ENCODE results near the gene RPL9. TPM values are rescaled to one million over a fixed set of nuclear protein-coding genes. Genes with fewer than 3 reads are reported as not detected.

RPL9 gene
- total RNA-seq, 1 experiment from 2014 or later = 1,657 TPM

GRCh38 chr4:39490322-39490721, 31.6 kb upstream of the RPL9 start (continued):
- TF ChIP-seq CTCF (IDR thresholded peaks at IDR 0.05 in 2 of 3, conservative IDR thresholded peaks at IDR 0.05 in 1 of 3; ENCODE audit: borderline replicate concordance in 1 of 3, insufficient read depth in 1 of 3, low read depth in 2 of 3, low read length in 2 of 3) = no peak
- TF ChIP-seq ZBTB33 (IDR thresholded peaks at IDR 0.05; ENCODE audit: extremely low read depth, insufficient replicate concordance, low read length) = no peak
- no peak for TF ChIP-seq EZH2 (IDR thresholded peaks at IDR 0.05)

GRCh38 chr4:39486221-39486804, 27.6 kb upstream of the RPL9 start:
- no peak overlapping the region for H3K4me2 ChIP-seq (ENCODE audit: low read length)
- H3K9me2 ChIP-seq (ENCODE audit: insufficient read depth) = no peaks in the 10 kb centered on the region
- H3K9me3 ChIP-seq (ENCODE audit: control insufficient read depth in 1 of 2, insufficient read depth in 1 of 2, low read depth in 1 of 2, low read length in 2 of 2) = no peaks in the 10 kb centered on the region
- no peaks in the 10 kb centered on the region for H3K79me2 ChIP-seq (ENCODE audit: insufficient read depth, low read length)
- no peaks in the 10 kb centered on the region for H3K4me1 ChIP-seq (ENCODE audit: control insufficient read depth in 1 of 2, insufficient read depth in 2 of 2, low read length in 2 of 2)
- no peak for ATAC-seq
- no peak overlapping the region for H3K27ac ChIP-seq (ENCODE audit: low read depth, low read length)
- ChIA-PET RAD21 (ENCODE audit: low non-redundant PET in 1 of 2, low total read pairs in 2 of 2, uncharacterized antibody in 2 of 2, unreplicated experiment in 2 of 2) (no interaction called here), POLR2A (no interaction called here), CTCF (no interaction called here)
- H2AFZ ChIP-seq (ENCODE audit: low read depth, low read length, poor library complexity, severe bottlenecking) = no peak overlapping the region
- H4K20me1 ChIP-seq (ENCODE audit: insufficient read depth) = no peaks in the 10 kb centered on the region
- H3K4me3 ChIP-seq (replicated peaks in 1 of 2; ENCODE audit: low read depth in 1 of 2, low read length in 2 of 2) = no peak overlapping the region
- H3K36me3 ChIP-seq (ENCODE audit: control insufficient read depth in 1 of 2, insufficient read depth in 2 of 2, low read length in 2 of 2) = no peaks in the 10 kb centered on the region
- BruUV-seq (replicated peaks) = no TSS peak
- no peak overlapping the region for H3K9ac ChIP-seq (ENCODE audit: low read length)
- H3K27me3 ChIP-seq (ENCODE audit: insufficient read depth, low read length) = no peaks in the 10 kb centered on the region
- DNase-seq (ENCODE audit: low read depth, low spot score) = no peak
- intact Hi-C loops (cut with micrococcal nuclease) = no loop called here
- TF ChIP-seq EGR1 (IDR thresholded peaks at IDR 0.05; ENCODE audit: low read depth) (no peak), RAD21 (IDR thresholded peaks at IDR 0.05; ENCODE audit: low read depth) (no peak), ATF3 (IDR thresholded peaks at IDR 0.05) (no peak), SP1 (IDR thresholded peaks at IDR 0.05; ENCODE audit: low read depth) (no peak), POLR2A (IDR thresholded peaks at IDR 0.05; ENCODE audit: borderline replicate concordance, extremely low read depth, insufficient read depth, insufficient read length) (no peak), YY1 (IDR thresholded peaks at IDR 0.05; ENCODE audit: extremely low read depth, insufficient replicate concordance, low read depth, low read length) (no peak), JUND (IDR thresholded peaks at IDR 0.05) (no peak), CBX3 (IDR thresholded peaks at IDR 0.05; ENCODE audit: low read depth) (no peak), CTCF (IDR thresholded peaks at IDR 0.05 in 2 of 3, conservative IDR thresholded peaks at IDR 0.05 in 1 of 3; ENCODE audit: borderline replicate concordance in 1 of 3, insufficient read depth in 1 of 3, low read depth in 2 of 3, low read length in 2 of 3) (no peak), POLR2AphosphoS5 (IDR thresholded peaks at IDR 0.05; ENCODE audit: low read depth, low read length) (no peak), FOSL1 (IDR thresholded peaks at IDR 0.05; ENCODE audit: low read depth) (no peak), REST (IDR thresholded peaks at IDR 0.05; ENCODE audit: low read depth) (no peak), ZFX (IDR thresholded peaks at IDR 0.05) (no peak)

Data from HCT116 (cell line).